Smooth muscle cell (in vitro differentiated cells): Measurements from ENCODE around the gene SLC25A22. TPM values are rescaled to one million over a fixed set of nuclear protein-coding genes. Genes with fewer than 3 reads are reported as not detected.
A peak's percentile ranks its signal among the peaks of the same experiment; 100 is the strongest.

Source experiments
- DNase-seq: peaks from one replicate; lab custom pipeline; 2025; ENCODE audit not compliant: unreplicated experiment; lab: John Stamatoyannopoulos, UW
- H2AFZ ChIP-seq: fragments of 200-600 bp; sonication (generic); 2 replicates; pipeline ENCODE4 v1.6.0; 2016; ENCODE audit warnings: antibody characterized with exemption, low read depth, mild to moderate bottlenecking
- H3F3A ChIP-seq: fragments of 200-600 bp; sonication (generic); 2 replicates; pipeline ENCODE4 v1.6.0; 2017; ENCODE audit warnings: antibody characterized with exemption, low read depth
- H3K27ac ChIP-seq: fragments of 200-600 bp; sonication (generic); 2 replicates; pipeline ENCODE4 v1.5.1; 2016; ENCODE audit warnings: low read depth, mild to moderate bottlenecking
- H3K27me3 ChIP-seq: fragments of 200-600 bp; sonication (generic); 2 replicates; pipeline ENCODE4 v1.6.1; 2016; ENCODE audit warnings: low read depth, mild to moderate bottlenecking
- H3K36me3 ChIP-seq: fragments of 200-600 bp; sonication (generic); 2 replicates; pipeline ENCODE4 v1.5.1; 2016; ENCODE audit warnings: low read depth
- H3K4me1 ChIP-seq: fragments of 200-600 bp; sonication (generic); 2 replicates; pipeline ENCODE4 v1.5.1; 2016; ENCODE audit warnings: low read depth
- H3K4me2 ChIP-seq: fragments of 200-600 bp; sonication (generic); 2 replicates; pipeline ENCODE4 v1.6.0; 2016; ENCODE audit warnings: mild to moderate bottlenecking
- H3K4me3 ChIP-seq: fragments of 200-600 bp; sonication (generic); 2 replicates; pipeline ENCODE4 v1.5.1; 2016; ENCODE audit warnings: mild to moderate bottlenecking
- H3K79me2 ChIP-seq: fragments of 200-600 bp; sonication (generic); 2 replicates; pipeline ENCODE4 v1.6.0; 2016; ENCODE audit warnings: low read depth, mild to moderate bottlenecking
- H3K9ac ChIP-seq: fragments of 200-600 bp; sonication (generic); 2 replicates; pipeline ENCODE4 v1.6.0; 2016; ENCODE audit warnings: low read depth
- H3K9me3 ChIP-seq: fragments of 200-600 bp; sonication (generic); replicated peaks from 2 replicates; pipeline ENCODE4 v1.5.1; 2016; ENCODE audit warnings: low read depth
- H4K20me1 ChIP-seq: fragments of 200-600 bp; sonication (generic); 2 replicates; pipeline ENCODE4 v1.6.0; 2016; ENCODE audit warnings: low read depth
- WGBS: methylation state at CpG from one replicate; pipeline ENCODE4 v1.1.7; 2016; ENCODE audit warnings: low lambda C conversion rate; 5-methylcytosine and 5-hydroxymethylcytosine counted together
- polyA plus RNA-seq: library from polyadenylated mRNA; unstranded; fragments of >200 nt; fragmentation: Nextera tagmentation; extraction: Ambion mirVana; gene quantifications from 2 replicates; pipeline ENCODE4 v1.2.1, GENCODE V29; 2016
- total RNA-seq: library from RNA; depleted of rRNA; stranded (reverse); fragments of >200 nt; gene quantifications from 2 replicates; pipeline ENCODE4 v1.2.3, GENCODE V29; 2014
- TF ChIP-seq, protein P1 (sequence below): fragments of 200-600 bp; sonication (generic); IDR thresholded peaks from 2 replicates; pipeline ENCODE4 v1.5.1; 2017; ENCODE audit warnings: borderline replicate concordance, mild to moderate bottlenecking, antibody characterized with exemption; ENCODE audit not compliant: insufficient read depth, poor library complexity, severe bottlenecking

The SLC25A22 gene
- total and polyA plus RNA-seq, 2 experiments from 2014 or later = 6.9 to 25.2 TPM

DNA sequence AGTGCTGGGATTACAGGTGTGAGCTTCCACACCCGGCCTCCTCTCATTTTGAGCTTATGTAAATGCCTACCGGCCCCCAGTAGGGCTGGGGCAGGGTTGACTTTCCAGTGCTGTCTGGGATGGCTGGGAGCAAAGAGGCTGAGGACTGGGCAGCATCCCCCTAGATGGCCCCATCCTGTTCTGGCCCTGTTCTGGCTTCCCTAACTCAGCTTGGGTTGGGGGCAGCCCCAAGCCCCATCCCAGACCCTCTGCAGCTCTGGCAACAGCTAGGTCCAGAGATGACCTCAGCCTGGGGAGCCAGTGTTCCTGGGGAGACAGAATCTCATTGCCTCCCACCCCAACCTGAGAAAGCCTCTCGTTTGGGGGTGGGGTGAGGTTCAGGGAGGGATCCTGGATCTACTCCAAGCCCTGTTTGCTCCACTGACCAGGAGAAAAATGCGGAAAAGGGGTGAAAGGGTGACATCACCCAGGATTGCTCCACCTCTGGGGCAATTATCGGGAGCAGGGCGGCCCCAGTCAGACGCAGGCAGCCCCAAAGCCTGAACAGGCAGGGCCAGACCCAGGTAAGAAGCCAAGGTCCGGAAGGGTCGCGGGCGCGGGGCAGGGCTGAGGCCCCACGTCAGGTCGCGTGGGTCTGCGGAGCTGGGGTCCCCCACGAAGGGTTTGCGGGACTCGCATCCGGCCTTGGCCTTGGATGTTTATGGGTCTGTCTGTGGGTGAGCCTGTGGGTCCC is 20.5 kb upstream of the SLC25A22 start, which contains the start of gene PNPLA2:
Gene PNPLA2, plus strand, starts transcription at position 519 of the 733 bp plus-strand sequence. CDS start 805 bp downstream, outside the sequence.
- Histone ChIP-seq H2AFZ (peak within 1 kb of the TSS; percentile 63), H3F3A (no peaks in the 10 kb centered on the region), H3K4me1 (peaks cover 10% of the 10 kb centered on the region), H3K36me3 (no peaks in the 10 kb centered on the region), H3K4me2 (peak within 1 kb of the TSS; percentile 100), H3K4me3 (peak within 1 kb of the TSS; percentile 96), H3K9ac (peak within 1 kb of the TSS; percentile 97), H3K79me2 (peaks cover 13% of the 10 kb centered on the region), H3K27ac (peak within 1 kb of the TSS; percentile 83), H3K9me3 (no peaks in the 10 kb centered on the region), H3K27me3 (no peaks in the 10 kb centered on the region), H4K20me1 (peaks cover 34% of the 10 kb centered on the region)
- TF ChIP-seq, protein P1, sequence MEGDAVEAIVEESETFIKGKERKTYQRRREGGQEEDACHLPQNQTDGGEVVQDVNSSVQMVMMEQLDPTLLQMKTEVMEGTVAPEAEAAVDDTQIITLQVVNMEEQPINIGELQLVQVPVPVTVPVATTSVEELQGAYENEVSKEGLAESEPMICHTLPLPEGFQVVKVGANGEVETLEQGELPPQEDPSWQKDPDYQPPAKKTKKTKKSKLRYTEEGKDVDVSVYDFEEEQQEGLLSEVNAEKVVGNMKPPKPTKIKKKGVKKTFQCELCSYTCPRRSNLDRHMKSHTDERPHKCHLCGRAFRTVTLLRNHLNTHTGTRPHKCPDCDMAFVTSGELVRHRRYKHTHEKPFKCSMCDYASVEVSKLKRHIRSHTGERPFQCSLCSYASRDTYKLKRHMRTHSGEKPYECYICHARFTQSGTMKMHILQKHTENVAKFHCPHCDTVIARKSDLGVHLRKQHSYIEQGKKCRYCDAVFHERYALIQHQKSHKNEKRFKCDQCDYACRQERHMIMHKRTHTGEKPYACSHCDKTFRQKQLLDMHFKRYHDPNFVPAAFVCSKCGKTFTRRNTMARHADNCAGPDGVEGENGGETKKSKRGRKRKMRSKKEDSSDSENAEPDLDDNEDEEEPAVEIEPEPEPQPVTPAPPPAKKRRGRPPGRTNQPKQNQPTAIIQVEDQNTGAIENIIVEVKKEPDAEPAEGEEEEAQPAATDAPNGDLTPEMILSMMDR = no peak
- no peak for DNase-seq
- WGBS = 55% methylated on average over 20 of the region's 20 CpGs

GRCh38 chr11:816433-816779 is 18.3 kb upstream of the SLC25A22 start:
- H3K79me2 ChIP-seq = peaks cover 19% of the 10 kb centered on the region
- H3K4me1 ChIP-seq = peaks cover 10% of the 10 kb centered on the region
- peaks cover 35% of the 10 kb centered on the region for H4K20me1 ChIP-seq
- 85% methylated on average over 11 of the region's 11 CpGs for WGBS
- H3K27me3 ChIP-seq = no peaks in the 10 kb centered on the region
- TF ChIP-seq, protein P1 = no peak
- peaks cover 11% of the 10 kb centered on the region for H3F3A ChIP-seq
- H3K9ac ChIP-seq = no peak overlapping the region
- no peak overlapping the region for H3K27ac ChIP-seq
- no peak overlapping the region for H3K4me2 ChIP-seq
- no peak overlapping the region for H3K4me3 ChIP-seq
- H2AFZ ChIP-seq = no peak overlapping the region
- H3K9me3 ChIP-seq = no peaks in the 10 kb centered on the region
- no peaks in the 10 kb centered on the region for H3K36me3 ChIP-seq
- no peak for DNase-seq

- WGBS = 96% methylated on average over 11 of the region's 11 CpGs
Observed at GRCh38 chr11:815675-816432, 17.8 kb upstream of the SLC25A22 start.

More at GRCh38 chr11:815675-816432, 17.8 kb upstream of the SLC25A22 start:
- peaks cover 11% of the 10 kb centered on the region for H3F3A ChIP-seq
- no peak overlapping the region for H3K9ac ChIP-seq
- no peaks in the 10 kb centered on the region for H3K36me3 ChIP-seq
- peaks cover 22% of the 10 kb centered on the region for H3K79me2 ChIP-seq
- no peak overlapping the region for H2AFZ ChIP-seq
- DNase-seq = no peak
- H3K4me2 ChIP-seq = no peak overlapping the region
- no peaks in the 10 kb centered on the region for H3K27me3 ChIP-seq
- peaks cover 15% of the 10 kb centered on the region for H3K4me1 ChIP-seq
- H3K4me3 ChIP-seq = no peak overlapping the region
- H3K27ac ChIP-seq = no peak overlapping the region
- peaks cover 35% of the 10 kb centered on the region for H4K20me1 ChIP-seq
- no peaks in the 10 kb centered on the region for H3K9me3 ChIP-seq
- TF ChIP-seq, protein P1 = no peak
